GM08714 (cell line): ENCODE data around the gene BLCAP.

ENCODE experiments used
- H3K4me3 ChIP-seq: fragments of 200-500 bp; sonication (Bioruptor generic); 2 replicates; pipeline ENCODE4 v1.5.1; 2014; ENCODE audit warnings: mild to moderate bottlenecking, low read length, inconsistent platforms
- ZNF274 ChIP-seq: IDR thresholded peaks from 2 replicates; pipeline ENCODE4 v1.6.1; 2012; ENCODE audit warnings: mild to moderate bottlenecking, low read depth, low read length

Gene BLCAP

GRCh38 chr20:37529214-37529967, 1.7 kb upstream of the BLCAP start:
- no peak overlapping the region for H3K4me3 ChIP-seq
- TF ChIP-seq ZNF274, result no peak

- H3K4me3 ChIP-seq, result peak overlapping the region; percentile 81
- no peak for TF ChIP-seq ZNF274
Observed at GRCh38 chr20:37528446-37529213, 954 bp upstream of the BLCAP start.

- H3K4me3 ChIP-seq, result peak overlapping the region; percentile 81
- no peak for TF ChIP-seq ZNF274
Observed at GRCh38 chr20:37526839-37527637, 638 bp downstream of the BLCAP start.

GRCh38 chr20:37526238-37526838, 1.3 kb downstream of the BLCAP start:
- peak overlapping the region; percentile 81 for H3K4me3 ChIP-seq
- no peak for TF ChIP-seq ZNF274

- no peak for TF ChIP-seq ZNF274
- peak overlapping the region; percentile 81; the same call in 1 of the 2 replicates for H3K4me3 ChIP-seq
Observed at GRCh38 chr20:37525810-37526209, 1.9 kb downstream of the BLCAP start.

DNA sequence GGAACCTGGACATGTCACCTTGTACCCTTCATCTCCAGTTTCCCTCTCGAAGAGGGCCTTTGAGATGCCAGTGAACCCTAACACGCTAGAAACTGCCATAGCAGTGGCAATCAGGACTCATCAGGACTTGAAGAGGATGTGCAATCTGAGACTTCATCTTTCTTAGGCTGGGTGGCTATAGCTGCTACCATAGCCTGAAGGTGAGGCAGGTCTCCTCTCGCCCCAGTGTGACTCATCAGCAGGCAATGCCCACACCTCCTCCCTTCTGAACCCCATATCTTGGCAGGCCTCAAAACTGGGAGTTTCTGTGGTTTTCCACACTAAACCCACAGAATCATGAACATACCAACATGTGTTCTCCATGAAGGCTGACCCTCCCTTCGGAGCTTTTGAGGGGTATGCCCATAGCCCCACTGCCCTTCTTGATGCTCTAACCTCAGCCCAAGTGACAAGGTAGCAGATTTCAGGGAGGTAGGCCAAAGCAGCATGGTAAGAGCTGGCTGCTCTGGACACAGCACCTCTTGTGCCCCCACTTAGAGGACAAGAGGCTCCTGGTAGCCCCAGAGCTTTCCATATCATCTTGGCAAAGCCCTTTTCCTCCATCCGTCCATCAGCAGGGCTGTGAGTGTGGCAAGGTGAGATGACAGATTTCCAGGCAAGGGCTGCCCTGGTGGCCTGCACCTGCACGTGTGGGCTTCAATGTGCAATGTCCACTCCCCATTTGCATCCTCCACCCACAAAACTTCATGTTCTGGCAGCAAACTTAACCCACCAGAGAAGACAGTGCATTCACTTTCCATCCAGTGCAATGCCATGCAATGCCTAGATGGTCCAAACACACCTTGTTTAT, 2.6 kb downstream of the BLCAP start:
- TF ChIP-seq ZNF274, result no peak
- H3K4me3 ChIP-seq, result no peak overlapping the region

DNA sequence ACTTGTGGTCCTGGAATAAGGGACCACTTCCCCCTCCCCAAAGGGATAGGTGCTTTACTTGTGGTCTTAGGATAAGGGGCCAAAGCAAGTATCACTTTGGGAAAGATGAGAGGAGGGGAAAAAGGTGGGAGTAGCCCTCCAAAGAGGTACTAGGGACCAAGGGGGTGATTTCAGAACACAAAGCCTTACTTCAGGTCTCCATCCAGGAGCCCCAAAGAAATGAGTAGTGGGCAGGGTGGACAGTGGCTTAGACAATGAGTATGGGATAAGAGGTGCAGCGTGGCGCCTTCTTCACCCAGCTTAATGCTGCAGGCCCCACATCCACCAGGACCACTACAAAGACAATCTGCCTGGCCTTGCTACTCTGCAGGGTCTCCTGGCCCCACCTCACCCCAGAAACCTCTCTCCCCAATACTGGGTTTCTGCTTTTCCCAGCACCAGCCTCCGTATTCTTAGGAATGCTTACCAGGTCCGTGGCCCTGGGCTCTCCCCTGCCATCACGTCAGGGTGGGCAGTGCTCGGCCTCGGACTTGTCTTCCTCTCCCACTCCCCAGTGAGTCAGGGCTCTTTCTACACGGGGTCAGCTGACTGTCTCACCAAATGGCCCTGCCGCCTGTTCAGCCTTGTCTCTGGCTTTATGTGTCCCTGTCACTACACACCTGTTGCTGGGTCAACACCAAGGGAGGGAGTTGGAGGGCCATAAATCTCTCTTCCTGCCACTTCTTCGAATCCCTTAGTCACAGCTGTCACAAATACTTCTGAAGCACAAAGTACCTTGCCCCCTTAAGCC, 3.6 kb downstream of the BLCAP start:
- H3K4me3 ChIP-seq, result no peak overlapping the region
- no peak for TF ChIP-seq ZNF274

GRCh38 chr20:37523012-37523391, 4.7 kb downstream of the BLCAP start:
- no peak for TF ChIP-seq ZNF274
- no peak overlapping the region for H3K4me3 ChIP-seq

- H3K4me3 ChIP-seq, result no peak overlapping the region
- no peak for TF ChIP-seq ZNF274
Observed at GRCh38 chr20:37522260-37523011, 5.2 kb downstream of the BLCAP start.

DNA sequence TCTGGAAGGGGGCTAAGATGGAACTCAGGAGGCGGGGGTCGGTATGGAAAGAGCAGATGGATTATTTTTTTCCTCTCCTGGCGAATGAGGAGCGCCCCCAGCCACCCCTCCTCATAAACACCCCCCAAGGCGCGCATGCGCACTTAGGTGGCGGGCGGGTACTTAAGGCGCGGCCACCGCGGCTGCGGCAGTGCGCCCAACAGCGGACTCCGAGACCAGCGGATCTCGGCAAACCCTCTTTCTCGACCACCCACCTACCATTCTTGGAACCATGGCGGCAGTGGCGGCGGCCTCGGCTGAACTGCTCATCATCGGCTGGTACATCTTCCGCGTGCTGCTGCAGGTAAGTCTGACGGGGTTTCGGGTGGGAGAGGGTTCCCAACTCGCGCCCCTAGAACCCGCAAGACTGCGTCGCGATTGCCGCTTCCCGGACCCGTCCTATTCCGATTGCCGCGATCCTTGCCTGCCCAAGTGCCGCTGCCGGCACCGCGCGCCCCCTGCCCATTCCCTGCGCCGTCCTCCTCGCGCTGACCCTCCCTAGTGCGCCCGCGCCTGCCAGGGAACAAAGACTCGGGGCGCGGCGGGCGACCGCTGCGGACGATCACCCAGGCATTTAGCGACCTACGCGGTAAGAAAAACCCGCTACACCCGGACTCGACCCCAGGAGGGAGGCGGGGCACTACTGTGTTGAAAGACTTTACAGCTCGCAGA, 6.5 kb downstream of the BLCAP start, which contains the start of gene NNAT:
TSS of gene NNAT (plus strand) at position 190 of the 711 bp plus-strand sequence. CDS start at position 272, 82 bp downstream.
- H3K4me3 ChIP-seq, result no peak within 1 kb of the TSS
- no peak for TF ChIP-seq ZNF274

DNA sequence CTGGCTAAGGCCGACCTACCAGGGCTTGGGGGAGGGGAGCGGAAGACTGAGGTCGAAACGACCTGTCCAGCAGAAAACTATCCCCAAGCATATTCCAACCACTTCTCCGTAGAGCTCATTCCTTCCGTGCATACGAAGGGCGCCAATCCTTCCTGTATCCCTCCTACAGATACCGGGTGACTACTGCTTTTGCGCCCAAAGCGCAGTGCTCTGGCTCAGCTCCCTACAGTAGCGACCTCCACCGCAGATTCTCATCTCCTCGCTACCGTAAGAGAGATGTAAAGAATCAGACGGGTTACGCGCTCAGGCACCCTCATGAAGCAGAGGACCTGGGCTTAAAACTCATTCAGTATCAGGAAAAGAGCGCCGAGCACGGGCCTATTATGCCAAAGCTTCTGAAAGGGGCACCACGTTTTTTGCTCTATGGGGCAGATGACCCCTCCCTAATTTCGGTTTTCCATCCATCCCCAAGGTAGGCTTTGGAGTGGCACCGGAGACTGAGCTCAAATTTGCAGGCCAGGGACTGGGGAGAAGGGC, 7.2 kb downstream of the BLCAP start:
- no peak overlapping the region for H3K4me3 ChIP-seq
- TF ChIP-seq ZNF274, result no peak
